Measurements from ENCODE around the gene C1orf50.
A peak's percentile ranks its signal among the peaks of the same experiment; 100 is the strongest.

C1orf50 gene

GRCh38 chr1:42824481-42825035 lies 57.5 kb downstream of the C1orf50 start:
- no peak overlapping the region for H2BK120ac ChIP-seq (ENCODE audit: low read depth, low read length)
- H3K79me1 ChIP-seq (replicated peaks; ENCODE audit: low read length, poor library complexity, severe bottlenecking), result peaks cover 11% of the 10 kb centered on the region
- no peak overlapping the region for H3K9ac ChIP-seq (ENCODE audit: low read length)
- H3K4me3 ChIP-seq (ENCODE audit: insufficient read depth in 1 of 2, low read depth in 1 of 2, low read length in 2 of 2), result no peak overlapping the region
- peak overlapping the region in 1 of 2 experiments; percentile 10 for H2BK12ac ChIP-seq (ENCODE audit: low read length in 2 of 2)
- no peak overlapping the region for H2AFZ ChIP-seq (ENCODE audit: low read depth, low read length)
- no peak overlapping the region for H2BK15ac ChIP-seq (ENCODE audit: low read depth, poor library complexity, severe bottlenecking)
- no peak overlapping the region for H4K91ac ChIP-seq (ENCODE audit: low read length)
- no peak overlapping the region for H4K8ac ChIP-seq (ENCODE audit: low read length)
- H3K14ac ChIP-seq (ENCODE audit: low read length in 2 of 2), result no peak overlapping the region
- 93% methylated on average over 4 of the region's 4 CpGs for WGBS
- peak overlapping the region; percentile 18 for H2AK5ac ChIP-seq (ENCODE audit: low read length, severe bottlenecking)
- H3K18ac ChIP-seq (ENCODE audit: low read depth in 1 of 2, low read length in 2 of 2), result no peak overlapping the region
- no peak overlapping the region for H3K27ac ChIP-seq (ENCODE audit: low read length, poor library complexity, severe bottlenecking)
- no peak for DNase-seq
- H3K4ac ChIP-seq (ENCODE audit: low read depth in 1 of 2, low read length in 2 of 2), result no peak overlapping the region
- H3K4me1 ChIP-seq (ENCODE audit: control insufficient read depth, insufficient read depth, low read depth, low read length), result no peaks in the 10 kb centered on the region
- H3K36me3 ChIP-seq (ENCODE audit: control insufficient read depth in 1 of 2, insufficient read depth in 2 of 2, low read depth in 1 of 2, low read length in 2 of 2), result peaks cover 3 to 25% of the 10 kb centered on the region in 2 experiments
- H3K27me3 ChIP-seq (ENCODE audit: control insufficient read depth in 1 of 2, insufficient read depth in 1 of 2, low read length in 2 of 2), result no peaks in the 10 kb centered on the region
- no peaks in the 10 kb centered on the region for H3K9me3 ChIP-seq (ENCODE audit: control insufficient read depth, low read length)
- H2BK5ac ChIP-seq (ENCODE audit: low read depth, low read length, poor library complexity, severe bottlenecking), result no peak overlapping the region
- H3K23ac ChIP-seq (ENCODE audit: low read length in 2 of 2), result no peak overlapping the region
- no peak overlapping the region for H3K4me2 ChIP-seq (ENCODE audit: low read length, poor library complexity, severe bottlenecking)

- Histone ChIP-seq H3K14ac (ENCODE audit: low read length in 2 of 2) (no peak overlapping the region), H3K18ac (ENCODE audit: low read depth in 1 of 2, low read length in 2 of 2) (no peak overlapping the region), H2BK12ac (ENCODE audit: low read length in 2 of 2) (no peak overlapping the region), H3K79me1 (replicated peaks; ENCODE audit: low read length, poor library complexity, severe bottlenecking) (peaks cover 11% of the 10 kb centered on the region), H3K4me3 (ENCODE audit: insufficient read depth in 1 of 2, low read depth in 1 of 2, low read length in 2 of 2) (no peak overlapping the region), H3K9ac (ENCODE audit: low read length) (no peak overlapping the region), H3K27me3 (ENCODE audit: control insufficient read depth in 1 of 2, insufficient read depth in 1 of 2, low read length in 2 of 2) (no peaks in the 10 kb centered on the region), H2BK120ac (ENCODE audit: low read depth, low read length) (no peak overlapping the region), H2BK5ac (ENCODE audit: low read depth, low read length, poor library complexity, severe bottlenecking) (no peak overlapping the region), H2AFZ (ENCODE audit: low read depth, low read length) (no peak overlapping the region), H4K91ac (ENCODE audit: low read length) (no peak overlapping the region), H4K8ac (ENCODE audit: low read length) (no peak overlapping the region), H3K4ac (ENCODE audit: low read depth in 1 of 2, low read length in 2 of 2) (no peak overlapping the region), H3K9me3 (ENCODE audit: control insufficient read depth, low read length) (no peaks in the 10 kb centered on the region), H3K36me3 (ENCODE audit: control insufficient read depth in 1 of 2, insufficient read depth in 2 of 2, low read depth in 1 of 2, low read length in 2 of 2) (peaks cover 5 to 32% of the 10 kb centered on the region in 2 experiments), H3K4me1 (ENCODE audit: control insufficient read depth, insufficient read depth, low read depth, low read length) (no peaks in the 10 kb centered on the region), H3K23ac (ENCODE audit: low read length in 2 of 2) (no peak overlapping the region), H2AK5ac (ENCODE audit: low read length, severe bottlenecking) (no peak overlapping the region), H2BK15ac (ENCODE audit: low read depth, poor library complexity, severe bottlenecking) (no peak overlapping the region), H3K27ac (ENCODE audit: low read length, poor library complexity, severe bottlenecking) (no peak overlapping the region), H3K4me2 (ENCODE audit: low read length, poor library complexity, severe bottlenecking) (no peak overlapping the region)
- DNase-seq, result no peak
- 85% methylated on average over 9 of the region's 10 CpGs for WGBS
Measured at GRCh38 chr1:42825036-42825851, 58.2 kb downstream of the C1orf50 start.
